Colonic mucosa (tissue), 4 donors: ENCODE data around the gene NOTCH2. TPM values are rescaled to one million over a fixed set of nuclear protein-coding genes. Genes with fewer than 3 reads are reported as not detected.

Source experiments
- DNase-seq: peaks from one replicate; pipeline ENCODE4 v3.0.0-alpha.2; 2020
- H3K27ac ChIP-seq: fragments of 200-600 bp; one replicate; pipeline ENCODE4 v1.8.0; 2021
- H3K27me3 ChIP-seq: fragments of 200-600 bp; one replicate; pipeline ENCODE4 v1.8.0; 2021
- H3K36me3 ChIP-seq: fragments of 200-600 bp; one replicate; pipeline ENCODE4 v1.8.0; 2021
- H3K4me1 ChIP-seq: fragments of 200-600 bp; one replicate; pipeline ENCODE4 v1.8.0; 2021; ENCODE audit warnings: mild to moderate bottlenecking
- H3K4me3 ChIP-seq: fragments of 200-600 bp; one replicate; pipeline ENCODE4 v1.8.0; 2021
- H3K9ac ChIP-seq, 2 donors: one replicate each; pipeline ENCODE4 v1.7.0; 2013; ENCODE audit warnings: control low read depth in 2 of 2, low read depth in 2 of 2, low read length in 2 of 2
- H3K9me3 ChIP-seq: fragments of 200-600 bp; one replicate; pipeline ENCODE4 v1.8.0; 2021
- CTCF ChIP-seq: fragments of 200-600 bp; IDR thresholded peaks from one replicate; pipeline ENCODE4 v1.8.0; 2022; ENCODE audit warnings: antibody characterized with exemption, mild to moderate bottlenecking
- intact Hi-C: fragments of 100-400 bp; cut with DNase I; formaldehyde crosslinking; loops from one replicate; pipeline ENCODE4 v1.14.1; 2022
- total RNA-seq, 2 donors: library from RNA; stranded (reverse); fragmentation: NEBNext Ultra II Directional in 1 of 2; extraction: Animal tissue kit (Norgen Biotek cat#: 25700) in 1 of 2; gene quantifications; one replicate each; pipeline ENCODE4 v1.2.1, GENCODE V29; 2021
- donor health status: healthy.
- donor health status: DM: no; HTN: no; CAD: no.
- donor health status: DM: no; HTN: no; CAD: no.

NOTCH2 gene
- total RNA-seq, 2 donors from 2014 or later: 53.0 to 69.6 TPM

GRCh38 chr1:119914071-119914470 lies 155.4 kb downstream of the NOTCH2 start:
- Histone ChIP-seq H3K36me3 (peaks cover 9% of the 10 kb centered on the region), H3K4me1 (no peaks in the 10 kb centered on the region), H3K27me3 (no peaks in the 10 kb centered on the region), H3K9ac (no peak overlapping the region), H3K4me3 (no peak overlapping the region), H3K27ac (no peak overlapping the region), H3K9me3 (no peaks in the 10 kb centered on the region)
- intact Hi-C loops: no loop called here
- no peak for TF ChIP-seq CTCF
- DNase-seq: no peak

- no peak overlapping the region for H3K9ac ChIP-seq
- H3K9me3 ChIP-seq: no peaks in the 10 kb centered on the region
- no peak overlapping the region for H3K27ac ChIP-seq
- no peaks in the 10 kb centered on the region for H3K27me3 ChIP-seq
- intact Hi-C loops: no loop called here
- peaks cover 9% of the 10 kb centered on the region for H3K36me3 ChIP-seq
- no peak for TF ChIP-seq CTCF
- H3K4me1 ChIP-seq: no peaks in the 10 kb centered on the region
- no peak for DNase-seq
- no peak overlapping the region for H3K4me3 ChIP-seq
These were observed 156.5 kb downstream of the NOTCH2 start for GRCh38 chr1:119912963-119913362.

- intact Hi-C loops: no loop called here
- peaks cover 9% of the 10 kb centered on the region for H3K36me3 ChIP-seq
These were observed 157.7 kb downstream of the NOTCH2 start for GRCh38 chr1:119911775-119912174.

GRCh38 chr1:119910618-119911017 lies 158.8 kb downstream of the NOTCH2 start:
- Histone ChIP-seq H3K27ac (no peak overlapping the region), H3K36me3 (no peaks in the 10 kb centered on the region), H3K4me3 (no peak overlapping the region), H3K27me3 (no peaks in the 10 kb centered on the region), H3K9ac (no peak overlapping the region), H3K9me3 (no peaks in the 10 kb centered on the region), H3K4me1 (no peaks in the 10 kb centered on the region)
- no peak for DNase-seq
- intact Hi-C loops: no loop called here
- no peak for TF ChIP-seq CTCF

More at GRCh38 chr1:119911775-119912174, 157.7 kb downstream of the NOTCH2 start:
- no peaks in the 10 kb centered on the region for H3K4me1 ChIP-seq
- TF ChIP-seq CTCF: no peak
- no peaks in the 10 kb centered on the region for H3K27me3 ChIP-seq
- H3K27ac ChIP-seq: no peak overlapping the region
- H3K4me3 ChIP-seq: no peak overlapping the region
- no peak for DNase-seq
- no peak overlapping the region for H3K9ac ChIP-seq
- H3K9me3 ChIP-seq: no peaks in the 10 kb centered on the region

- no peak overlapping the region for H3K4me3 ChIP-seq
- intact Hi-C loops: no loop called here
- no peak for TF ChIP-seq CTCF
- H3K4me1 ChIP-seq: no peaks in the 10 kb centered on the region
- no peaks in the 10 kb centered on the region for H3K36me3 ChIP-seq
- no peak overlapping the region for H3K9ac ChIP-seq
- no peaks in the 10 kb centered on the region for H3K9me3 ChIP-seq
- DNase-seq: no peak
- H3K27me3 ChIP-seq: no peaks in the 10 kb centered on the region
- no peak overlapping the region for H3K27ac ChIP-seq
These were observed 159.4 kb downstream of the NOTCH2 start for GRCh38 chr1:119909890-119910596.
